GM23248 (cell line): ENCODE results near the gene SCN2A. TPM values are rescaled to one million over a fixed set of nuclear protein-coding genes. Genes with fewer than 3 reads are reported as not detected.

Source experiments
- DNase-seq: peaks from one replicate; pipeline ENCODE4 v3.0.0-alpha.2; 2015
- H2AFZ ChIP-seq: fragments of 200-600 bp; sonication (generic); 2 replicates; pipeline ENCODE4 v1.6.1; 2016; ENCODE audit warnings: antibody characterized with exemption
- H3F3A ChIP-seq: fragments of 200-600 bp; sonication (generic); 2 replicates; pipeline ENCODE4 v1.6.1; 2016; ENCODE audit warnings: mild to moderate bottlenecking, antibody characterized with exemption, mixed run types; ENCODE audit not compliant: insufficient read depth
- H3K27ac ChIP-seq: fragments of 200-600 bp; sonication (generic); 2 replicates; pipeline ENCODE4 v1.5.1; 2016; ENCODE audit warnings: mild to moderate bottlenecking
- H3K27me3 ChIP-seq: fragments of 200-600 bp; sonication (generic); replicated peaks from 2 replicates; pipeline ENCODE4 v1.6.1; 2016; ENCODE audit warnings: mild to moderate bottlenecking; ENCODE audit not compliant: insufficient read depth
- H3K36me3 ChIP-seq: fragments of 200-600 bp; sonication (generic); 2 replicates; pipeline ENCODE4 v1.6.1; 2016; ENCODE audit warnings: low read depth, mild to moderate bottlenecking
- H3K4me1 ChIP-seq: fragments of 200-600 bp; sonication (generic); 2 replicates; pipeline ENCODE4 v1.6.1; 2016; ENCODE audit warnings: mild to moderate bottlenecking; ENCODE audit not compliant: insufficient read depth
- H3K4me2 ChIP-seq: fragments of 200-600 bp; sonication (generic); one replicate; pipeline ENCODE4 v1.6.1; 2016; ENCODE audit warnings: mild to moderate bottlenecking; ENCODE audit not compliant: unreplicated experiment
- H3K4me3 ChIP-seq: fragments of 200-600 bp; sonication (generic); 2 replicates; pipeline ENCODE4 v1.5.1; 2016; ENCODE audit warnings: mild to moderate bottlenecking
- H3K79me2 ChIP-seq: fragments of 200-600 bp; sonication (generic); 2 replicates; pipeline ENCODE4 v1.6.1; 2016; ENCODE audit warnings: mild to moderate bottlenecking; ENCODE audit not compliant: insufficient read depth
- H3K9ac ChIP-seq: fragments of 200-600 bp; sonication (generic); 2 replicates; pipeline ENCODE4 v1.6.1; 2016; ENCODE audit warnings: mild to moderate bottlenecking
- H3K9me2 ChIP-seq: fragments of 200-600 bp; sonication (generic); 2 replicates; pipeline ENCODE4 v1.6.1; 2016; ENCODE audit warnings: mixed run types, mild to moderate bottlenecking, moderate library complexity; ENCODE audit not compliant: insufficient read depth
- H3K9me3 ChIP-seq: fragments of 200-600 bp; sonication (generic); one replicate; pipeline ENCODE4 v1.6.1; 2017; ENCODE audit warnings: low read depth
- H4K20me1 ChIP-seq: fragments of 200-600 bp; sonication (generic); 2 replicates; pipeline ENCODE4 v1.6.0; 2016; ENCODE audit not compliant: insufficient read depth
- EZH2 ChIP-seq: fragments of 200-600 bp; sonication (generic); IDR thresholded peaks from 2 replicates; pipeline ENCODE4 v1.6.1; 2018; ENCODE audit warnings: antibody characterized with exemption, mild to moderate bottlenecking; ENCODE audit not compliant: insufficient read depth, poor library complexity, severe bottlenecking
- EZH2phosphoT487 ChIP-seq: fragments of 200-600 bp; sonication (generic); IDR thresholded peaks from 2 replicates; pipeline ENCODE4 v1.6.1; 2018; ENCODE audit warnings: antibody characterized with exemption, moderate library complexity, mild to moderate bottlenecking, low read depth; ENCODE audit not compliant: insufficient read depth
- WGBS, 2 experiments: methylation state at CpG; one replicate each; pipeline ENCODE4 v1.1.6; 2015 to 2017; ENCODE audit warnings: low lambda C conversion rate in 2 of 2, low coverage in 1 of 2; ENCODE audit errors: missing lambda C conversion rate in 2 of 2; 5-methylcytosine and 5-hydroxymethylcytosine counted together
- in situ Hi-C: fragments of 300-500 bp; cut with MboI; formaldehyde crosslinking; loops from 2 replicates; pipeline ENCODE4 v1.15.0; 2020
- polyA plus RNA-seq: library from polyadenylated mRNA; unstranded; fragments of >200 nt; fragmentation: Nextera tagmentation; extraction: Ambion mirVana; gene quantifications from 2 replicates; pipeline ENCODE4 v1.2.1, GENCODE V29; 2016
- total RNA-seq: library from RNA; depleted of rRNA; stranded (reverse); fragments of >200 nt; shearing (Covaris generic); gene quantifications from 2 replicates; pipeline ENCODE4 v1.2.3, GENCODE V29; 2014

Gene SCN2A
- total and polyA plus RNA-seq, 2 experiments from 2014 or later: 1.6 to 2.2 TPM

- H3K79me2 ChIP-seq: no peaks in the 10 kb centered on the region
- no peak overlapping the region for H2AFZ ChIP-seq
- H3K27ac ChIP-seq: no peak overlapping the region
- H3K9me3 ChIP-seq: no peaks in the 10 kb centered on the region
- no peak overlapping the region for H3K4me3 ChIP-seq
- no peaks in the 10 kb centered on the region for H3K4me1 ChIP-seq
- 36 to 44% methylated on average over 4 of the region's 4 CpGs for WGBS, 2 experiments
- no peaks in the 10 kb centered on the region for H3K36me3 ChIP-seq
- H3K4me2 ChIP-seq: no peak overlapping the region
- no peaks in the 10 kb centered on the region for H3F3A ChIP-seq
- H3K9me2 ChIP-seq: no peaks in the 10 kb centered on the region
- H3K27me3 ChIP-seq: no peaks in the 10 kb centered on the region
- DNase-seq: no peak
- in situ Hi-C loops: loop anchor here (25.0 kb wide), 1 partner anchor 184 kb away; no protein-coding TSS in a partner anchor
- no peak overlapping the region for H3K9ac ChIP-seq
- TF ChIP-seq EZH2phosphoT487 (no peak), EZH2 (no peak)
- H4K20me1 ChIP-seq: no peaks in the 10 kb centered on the region
Measured at GRCh38 chr2:165196411-165196810, 42.8 kb upstream of the SCN2A start.

- no peak overlapping the region for H3K27ac ChIP-seq
- H3F3A ChIP-seq: no peaks in the 10 kb centered on the region
- H3K9ac ChIP-seq: no peak overlapping the region
- DNase-seq: no peak
- no peak overlapping the region for H3K4me3 ChIP-seq
- H3K27me3 ChIP-seq: no peaks in the 10 kb centered on the region
- no peaks in the 10 kb centered on the region for H3K36me3 ChIP-seq
- 79 to 85% methylated on average over 1 of the region's 1 CpG for WGBS, 2 experiments
- no peak overlapping the region for H3K4me2 ChIP-seq
- no peaks in the 10 kb centered on the region for H3K9me3 ChIP-seq
- H3K9me2 ChIP-seq: no peaks in the 10 kb centered on the region
- no peak overlapping the region for H2AFZ ChIP-seq
- H4K20me1 ChIP-seq: no peaks in the 10 kb centered on the region
- H3K4me1 ChIP-seq: no peaks in the 10 kb centered on the region
- no peak for TF ChIP-seq EZH2
- TF ChIP-seq EZH2phosphoT487: no peak
- in situ Hi-C loops: loop anchor here (25.0 kb wide), 1 partner anchor 185 kb away; no protein-coding TSS in a partner anchor
- H3K79me2 ChIP-seq: no peaks in the 10 kb centered on the region
Measured at GRCh38 chr2:165197346-165197745, 41.9 kb upstream of the SCN2A start.

GRCh38 chr2:165198181-165198580, 41.0 kb upstream of the SCN2A start:
- in situ Hi-C loops: loop anchor here (25.0 kb wide), 1 partner anchor 186 kb away; no protein-coding TSS in a partner anchor
- TF ChIP-seq EZH2phosphoT487 (no peak), EZH2 (no peak)

DNA sequence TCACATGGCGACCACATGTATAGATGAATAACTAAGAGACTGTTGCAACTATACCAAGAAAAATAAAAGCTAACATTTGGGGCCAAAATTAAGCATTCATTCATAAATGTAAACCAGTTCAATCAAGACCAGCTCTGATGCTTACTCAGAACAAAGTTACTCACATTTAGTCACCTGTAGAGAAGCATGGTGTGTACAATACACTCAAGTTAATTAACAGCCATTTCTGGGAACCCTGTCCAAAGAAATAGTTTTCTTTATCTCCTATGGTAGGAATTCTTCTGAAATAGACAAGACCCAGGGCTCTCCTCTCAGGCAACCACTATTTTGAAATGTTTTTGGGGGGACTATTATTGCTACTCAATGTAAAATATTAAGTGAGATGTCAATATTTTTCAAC, 37.0 kb upstream of the SCN2A start:
- in situ Hi-C loops: loop anchor here (10.0 kb wide), 1 partner anchor 467 kb away; no protein-coding TSS in a partner anchor
- Histone ChIP-seq H3K4me2 (no peak overlapping the region), H3K27me3 (no peaks in the 10 kb centered on the region)

More at GRCh38 chr2:165198181-165198580, 41.0 kb upstream of the SCN2A start:
- Histone ChIP-seq H3K27me3 (no peaks in the 10 kb centered on the region), H3K9me2 (no peaks in the 10 kb centered on the region), H3K4me3 (no peak overlapping the region), H3K4me1 (no peaks in the 10 kb centered on the region), H3K79me2 (no peaks in the 10 kb centered on the region), H3K27ac (no peak overlapping the region), H3K9ac (no peak overlapping the region), H2AFZ (no peak overlapping the region), H4K20me1 (no peaks in the 10 kb centered on the region), H3K4me2 (no peak overlapping the region), H3F3A (no peaks in the 10 kb centered on the region), H3K36me3 (no peaks in the 10 kb centered on the region), H3K9me3 (no peaks in the 10 kb centered on the region)
- no peak for DNase-seq
- WGBS, 2 experiments: 55 to 63% methylated on average over 2 of the region's 2 CpGs

More for the DNA sequence above, 37.0 kb upstream of the SCN2A start:
- 35 to 50% methylated on average over 1 of the region's 1 CpG for WGBS, 2 experiments
- H3K4me1 ChIP-seq: no peaks in the 10 kb centered on the region
- H3K36me3 ChIP-seq: no peaks in the 10 kb centered on the region
- TF ChIP-seq EZH2 (no peak), EZH2phosphoT487 (no peak)
- H3K9ac ChIP-seq: no peak overlapping the region
- no peak overlapping the region for H3K27ac ChIP-seq
- DNase-seq: no peak
- H3K9me3 ChIP-seq: no peaks in the 10 kb centered on the region
- H3K4me3 ChIP-seq: no peak overlapping the region
- no peak overlapping the region for H2AFZ ChIP-seq
- H3K79me2 ChIP-seq: no peaks in the 10 kb centered on the region
- no peaks in the 10 kb centered on the region for H3F3A ChIP-seq
- no peaks in the 10 kb centered on the region for H3K9me2 ChIP-seq
- no peaks in the 10 kb centered on the region for H4K20me1 ChIP-seq
